Measurements from ENCODE around the gene PREP. TPM values are rescaled to one million over a fixed set of nuclear protein-coding genes. Genes with fewer than 3 reads are reported as not detected.

Gene PREP
- total RNA-seq, 6 experiments from 2014 or later = 35.4 to 42.1 (median 36.8) TPM

DNA sequence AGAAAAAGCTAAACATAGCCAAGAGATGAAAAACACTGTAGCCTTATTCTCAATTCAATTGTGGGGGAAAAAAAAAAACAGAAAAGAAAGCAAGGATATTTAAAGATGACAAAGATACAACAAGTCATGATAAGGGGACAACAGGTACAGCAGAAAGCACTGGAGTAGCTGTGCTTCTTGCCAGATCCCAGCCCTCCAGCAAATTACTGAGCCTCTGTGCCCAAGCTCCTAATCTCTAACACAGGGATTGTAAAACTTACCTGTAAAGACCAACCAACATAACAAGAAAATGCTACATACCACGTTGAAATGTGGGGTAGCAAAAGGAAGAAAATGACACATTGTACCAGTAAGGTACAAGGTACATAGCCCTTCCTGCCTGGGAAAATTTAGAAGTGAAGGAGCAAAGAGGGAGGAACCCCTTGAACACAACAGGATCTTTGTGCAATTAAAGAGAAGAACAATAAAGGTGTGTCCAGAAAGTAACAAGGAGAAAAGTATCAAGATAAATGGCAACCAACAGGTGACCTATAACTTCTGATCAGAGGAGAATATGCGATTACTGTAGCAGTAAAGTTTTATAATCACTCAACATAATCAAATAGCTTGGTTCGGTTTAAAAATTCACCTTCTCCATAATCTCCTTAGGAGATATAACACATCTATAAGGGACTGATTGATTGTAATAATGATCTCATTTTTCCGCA, 30.6 kb downstream of the PREP start:
- Mint-ChIP-seq H3K4me3 (no peak overlapping the region), H3K27ac (no peak overlapping the region), H3K27me3 (ENCODE audit: insufficient read depth) (no peaks in the 10 kb centered on the region; the same call in 1 of the 2 replicates), H3K4me1 (ENCODE audit: low read depth) (peaks cover 22% of the 10 kb centered on the region), H3K36me3 (ENCODE audit: low read depth) (peaks cover 29% of the 10 kb centered on the region), H3K9me3 (no peaks in the 10 kb centered on the region)
- TF ChIP-seq, protein P1, sequence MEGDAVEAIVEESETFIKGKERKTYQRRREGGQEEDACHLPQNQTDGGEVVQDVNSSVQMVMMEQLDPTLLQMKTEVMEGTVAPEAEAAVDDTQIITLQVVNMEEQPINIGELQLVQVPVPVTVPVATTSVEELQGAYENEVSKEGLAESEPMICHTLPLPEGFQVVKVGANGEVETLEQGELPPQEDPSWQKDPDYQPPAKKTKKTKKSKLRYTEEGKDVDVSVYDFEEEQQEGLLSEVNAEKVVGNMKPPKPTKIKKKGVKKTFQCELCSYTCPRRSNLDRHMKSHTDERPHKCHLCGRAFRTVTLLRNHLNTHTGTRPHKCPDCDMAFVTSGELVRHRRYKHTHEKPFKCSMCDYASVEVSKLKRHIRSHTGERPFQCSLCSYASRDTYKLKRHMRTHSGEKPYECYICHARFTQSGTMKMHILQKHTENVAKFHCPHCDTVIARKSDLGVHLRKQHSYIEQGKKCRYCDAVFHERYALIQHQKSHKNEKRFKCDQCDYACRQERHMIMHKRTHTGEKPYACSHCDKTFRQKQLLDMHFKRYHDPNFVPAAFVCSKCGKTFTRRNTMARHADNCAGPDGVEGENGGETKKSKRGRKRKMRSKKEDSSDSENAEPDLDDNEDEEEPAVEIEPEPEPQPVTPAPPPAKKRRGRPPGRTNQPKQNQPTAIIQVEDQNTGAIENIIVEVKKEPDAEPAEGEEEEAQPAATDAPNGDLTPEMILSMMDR (IDR thresholded peaks at IDR 0.05) = no peak
- no peak for DNase-seq

DNA sequence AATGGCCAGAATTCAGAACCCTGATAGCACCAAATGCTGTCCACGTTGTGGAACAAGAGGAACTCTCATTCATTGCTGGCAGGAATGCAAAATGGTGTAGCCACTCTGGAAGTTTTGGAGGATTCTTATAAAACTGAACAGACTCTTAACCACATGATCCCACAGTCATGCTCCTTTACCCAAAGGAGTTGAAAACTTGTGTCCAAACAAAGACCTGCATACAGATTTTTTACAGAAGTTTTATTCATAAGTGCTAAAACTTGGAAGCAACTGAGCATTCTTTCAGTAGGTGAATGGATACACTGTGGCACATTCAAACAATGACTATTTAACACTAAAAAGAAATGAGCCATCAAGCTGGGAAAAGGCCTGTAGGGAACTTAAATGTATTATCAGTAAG, 32.5 kb downstream of the PREP start:
- Mint-ChIP-seq H3K27ac (no peak overlapping the region), H3K4me1 (ENCODE audit: low read depth) (peaks cover 22% of the 10 kb centered on the region), H3K4me3 (no peak overlapping the region), H3K27me3 (ENCODE audit: insufficient read depth) (no peaks in the 10 kb centered on the region; the same call in 1 of the 2 replicates), H3K9me3 (no peaks in the 10 kb centered on the region), H3K36me3 (ENCODE audit: low read depth) (peaks cover 29% of the 10 kb centered on the region)
- TF ChIP-seq, protein P1 (IDR thresholded peaks at IDR 0.05) = no peak
- no peak for DNase-seq

DNA sequence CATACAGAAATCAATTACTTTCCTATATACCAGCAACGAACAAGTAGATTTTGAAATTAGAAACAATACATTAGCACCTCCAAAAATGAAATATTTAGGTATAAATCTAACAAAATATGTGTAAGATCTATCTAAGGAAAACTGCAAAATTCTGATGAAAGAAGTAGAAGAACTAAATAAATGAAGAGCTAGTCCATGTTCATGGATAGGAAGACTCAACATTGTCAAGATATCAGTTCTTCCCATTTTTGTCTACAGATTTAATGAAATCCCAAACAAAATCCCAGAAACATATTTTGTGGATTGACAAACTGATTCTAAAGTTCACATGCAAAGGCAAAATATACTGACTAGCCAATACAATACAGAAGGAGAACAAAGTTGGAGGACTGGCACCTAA, 33.7 kb downstream of the PREP start:
- Mint-ChIP-seq H3K9me3 (no peaks in the 10 kb centered on the region), H3K27ac (no peak overlapping the region), H3K4me1 (ENCODE audit: low read depth) (peaks cover 19% of the 10 kb centered on the region), H3K36me3 (ENCODE audit: low read depth) (peaks cover 29% of the 10 kb centered on the region), H3K4me3 (no peak overlapping the region), H3K27me3 (ENCODE audit: insufficient read depth) (no peaks in the 10 kb centered on the region; the same call in 1 of the 2 replicates)
- DNase-seq = no peak
- TF ChIP-seq, protein P1 (IDR thresholded peaks at IDR 0.05) = no peak

DNA sequence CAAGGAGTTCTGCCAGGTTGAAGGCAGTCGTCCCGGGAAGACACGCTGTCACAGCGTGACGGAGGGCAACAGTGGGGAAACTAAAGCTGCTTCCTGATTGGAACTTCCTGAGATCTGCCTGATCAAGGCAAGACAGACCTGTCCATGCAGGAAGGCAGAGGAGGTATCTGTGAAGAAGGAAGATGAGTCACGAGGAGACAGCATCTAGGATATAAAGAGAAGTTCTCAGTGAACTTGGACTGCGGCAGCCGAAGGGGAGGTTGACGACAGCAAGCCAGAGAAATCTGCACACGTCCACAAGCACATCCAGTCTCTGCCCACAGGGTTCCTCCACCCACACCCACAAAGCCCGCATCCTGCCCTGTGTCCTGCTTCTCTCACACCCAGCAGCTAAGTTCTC, 38.6 kb downstream of the PREP start:
- H3K9me3 Mint-ChIP-seq = no peaks in the 10 kb centered on the region
- peaks cover 1% of the 10 kb centered on the region; the same call in 1 of the 2 replicates for H3K27me3 Mint-ChIP-seq (ENCODE audit: insufficient read depth)
- H3K27ac Mint-ChIP-seq = peak overlapping the region; percentile 47; the same call in 1 of the 2 replicates
- TF ChIP-seq, protein P1 (IDR thresholded peaks at IDR 0.05) = no peak
- H3K4me3 Mint-ChIP-seq = no peak overlapping the region
- no peak for DNase-seq
- H3K4me1 Mint-ChIP-seq (ENCODE audit: low read depth) = peaks cover 28% of the 10 kb centered on the region
- peaks cover 13% of the 10 kb centered on the region for H3K36me3 Mint-ChIP-seq (ENCODE audit: low read depth)

DNA sequence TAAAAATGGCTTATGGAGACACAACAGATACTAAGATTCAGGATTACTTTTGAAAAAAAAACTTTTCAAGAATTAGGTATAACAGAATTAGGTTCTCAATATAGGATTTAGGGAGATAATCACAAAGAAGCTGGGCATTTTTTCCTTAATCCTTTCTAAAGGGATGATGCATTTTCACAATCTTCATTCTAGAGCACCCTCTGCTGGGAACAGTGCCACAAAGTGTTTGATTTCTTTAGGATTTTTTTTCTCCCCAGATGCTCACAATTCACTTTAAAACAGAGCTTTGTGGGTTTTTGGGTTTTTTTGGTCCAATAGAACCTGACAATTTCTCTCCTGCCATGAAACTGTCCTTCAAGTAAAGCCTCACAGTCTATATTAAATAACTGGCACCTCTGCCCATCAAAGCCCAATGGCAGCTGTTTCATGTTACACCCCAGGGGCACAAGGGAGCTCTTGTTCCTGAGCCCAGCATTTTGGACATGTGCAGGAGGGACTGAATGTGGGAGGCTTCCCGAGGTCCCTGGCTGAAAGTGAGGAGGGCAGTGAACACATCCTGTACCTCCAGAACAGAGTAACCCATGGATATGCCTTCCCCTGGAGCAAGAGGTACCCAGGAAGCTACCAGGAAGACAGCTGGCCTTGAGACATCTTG, 39.7 kb downstream of the PREP start:
- TF ChIP-seq, protein P1 (IDR thresholded peaks at IDR 0.05) = peak; percentile 78
- 0 out of 2 replicates have a peak, but pooled peaks cover 1% of the 10 kb centered on the region for H3K27me3 Mint-ChIP-seq (ENCODE audit: insufficient read depth)
- no peaks in the 10 kb centered on the region for H3K9me3 Mint-ChIP-seq
- peak; percentile 28 for DNase-seq
- peaks cover 34% of the 10 kb centered on the region for H3K4me1 Mint-ChIP-seq (ENCODE audit: low read depth)
- peak overlapping the region; percentile 44; the same call in 1 of the 2 replicates for H3K27ac Mint-ChIP-seq
- H3K36me3 Mint-ChIP-seq (ENCODE audit: low read depth) = peaks cover 9% of the 10 kb centered on the region
- no peak overlapping the region for H3K4me3 Mint-ChIP-seq
